ENCODE results near the gene POMT1. TPM values are rescaled to one million over a fixed set of nuclear protein-coding genes. Genes with fewer than 3 reads are reported as not detected.
A peak's percentile ranks its signal among the peaks of the same experiment; 100 is the strongest.

The POMT1 gene
- total and polyA plus RNA-seq, 2 of the 8 experiments (the other 6 are each of a cell fraction or from before 2014, with no cell fraction given), result 22.3 to 33.2 TPM

DNA sequence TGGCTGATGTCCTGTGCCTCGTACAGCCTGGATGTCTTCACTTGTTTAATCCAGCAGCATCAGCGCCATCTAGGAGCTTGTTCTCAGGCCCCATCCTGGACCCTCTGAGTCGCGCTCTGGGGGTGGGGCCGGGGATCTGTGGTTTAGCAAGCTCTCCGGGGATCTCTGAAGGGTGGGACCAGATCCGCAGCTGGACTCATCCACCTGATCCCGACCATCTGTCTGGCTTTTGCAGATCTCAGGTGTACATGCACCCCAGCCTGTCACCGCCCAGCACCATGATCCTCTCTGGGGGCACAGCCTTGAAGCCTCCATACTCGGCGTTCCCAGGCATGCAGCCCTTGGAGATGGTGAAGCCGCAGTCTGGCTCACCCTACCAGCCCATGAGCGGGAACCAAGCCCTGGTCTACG is 15.1 kb upstream of the POMT1 start:
- no peak overlapping the region for H3K14ac ChIP-seq (ENCODE audit: insufficient read length)
- H2AK5ac ChIP-seq (ENCODE audit: low read depth, low read length), result no peak overlapping the region
- no peak overlapping the region for H4K91ac ChIP-seq (replicated peaks; ENCODE audit: insufficient read length, low read length)
- no peak overlapping the region for H2BK120ac ChIP-seq (replicated peaks; ENCODE audit: low read depth, low read length)
- no peak overlapping the region for H3K23ac ChIP-seq (ENCODE audit: insufficient read length)
- H3K36me3 ChIP-seq (ENCODE audit: control insufficient read depth in 2 of 4, insufficient read depth in 4 of 4, low read length in 3 of 4), result peaks cover 78 to 100% (median 97%) of the 10 kb centered on the region in 4 experiments
- H3K56ac ChIP-seq (replicated peaks; ENCODE audit: insufficient read length, low read depth, low read length), result no peak overlapping the region
- POLR2A ChIA-PET (ENCODE audit: partially characterized antibody), result interaction anchor here (1.1 kb wide), 1 partner anchor 12 kb away, joined by 3 read pairs; no protein-coding TSS in a partner anchor
- no peak overlapping the region for H2BK15ac ChIP-seq (ENCODE audit: low read length)
- no peak overlapping the region for H3K18ac ChIP-seq (ENCODE audit: extremely low read depth, low read length)
- no peak overlapping the region for H2BK20ac ChIP-seq (ENCODE audit: low read length)
- H3K27me3 ChIP-seq (replicated peaks in 1 of 4; ENCODE audit: control insufficient read depth in 3 of 4, extremely low read depth in 1 of 4, insufficient read depth in 3 of 4, low read length in 3 of 4), result no peaks in the 10 kb centered on the region
- no peak overlapping the region for H3K4ac ChIP-seq (replicated peaks; ENCODE audit: insufficient read length, low read depth, low read length)
- no peak overlapping the region for H2AFZ ChIP-seq (ENCODE audit: low read length)
- TF ChIP-seq USF2 (IDR thresholded peaks at IDR 0.05; ENCODE audit: low read length), result no peak
- TF ChIP-seq, protein P1, sequence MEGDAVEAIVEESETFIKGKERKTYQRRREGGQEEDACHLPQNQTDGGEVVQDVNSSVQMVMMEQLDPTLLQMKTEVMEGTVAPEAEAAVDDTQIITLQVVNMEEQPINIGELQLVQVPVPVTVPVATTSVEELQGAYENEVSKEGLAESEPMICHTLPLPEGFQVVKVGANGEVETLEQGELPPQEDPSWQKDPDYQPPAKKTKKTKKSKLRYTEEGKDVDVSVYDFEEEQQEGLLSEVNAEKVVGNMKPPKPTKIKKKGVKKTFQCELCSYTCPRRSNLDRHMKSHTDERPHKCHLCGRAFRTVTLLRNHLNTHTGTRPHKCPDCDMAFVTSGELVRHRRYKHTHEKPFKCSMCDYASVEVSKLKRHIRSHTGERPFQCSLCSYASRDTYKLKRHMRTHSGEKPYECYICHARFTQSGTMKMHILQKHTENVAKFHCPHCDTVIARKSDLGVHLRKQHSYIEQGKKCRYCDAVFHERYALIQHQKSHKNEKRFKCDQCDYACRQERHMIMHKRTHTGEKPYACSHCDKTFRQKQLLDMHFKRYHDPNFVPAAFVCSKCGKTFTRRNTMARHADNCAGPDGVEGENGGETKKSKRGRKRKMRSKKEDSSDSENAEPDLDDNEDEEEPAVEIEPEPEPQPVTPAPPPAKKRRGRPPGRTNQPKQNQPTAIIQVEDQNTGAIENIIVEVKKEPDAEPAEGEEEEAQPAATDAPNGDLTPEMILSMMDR (IDR thresholded peaks at IDR 0.05; ENCODE audit: control extremely low read depth in 1 of 3, insufficient read depth in 1 of 3, low read depth in 1 of 3, low read length in 3 of 3), result peak in 1 of 3 experiments; percentile 1; a peak in 1 of 4 replicates
- H3K4me2 ChIP-seq (ENCODE audit: insufficient read depth in 1 of 2, low read depth in 2 of 2, low read length in 2 of 2), result no peak overlapping the region
- CTCF ChIA-PET (ENCODE audit: partially characterized antibody), result interaction anchor here (1.0 to 1.5 kb wide), 6 partner anchors 9 to 138 kb away, joined by 3 to 8 read pairs (median 6); no protein-coding TSS in a partner anchor
- 93% methylated on average over 14 of the region's 14 CpGs; no CpG with 5 or more reads in 1 of the 2 experiments for WGBS, 2 experiments (ENCODE audit: extremely low coverage in 1 of 2, insufficient coverage in 1 of 2, insufficient read length in 1 of 2, insufficient replicate concordance in 2 of 2, low coverage in 1 of 2, low lambda C conversion rate in 2 of 2, missing lambda C conversion rate in 1 of 2)
- no peak overlapping the region for H3K9ac ChIP-seq (replicated peaks in 1 of 4; ENCODE audit: extremely low read depth in 1 of 4, low read depth in 3 of 4, low read length in 3 of 4)
- H3K9me3 ChIP-seq (ENCODE audit: insufficient read depth in 2 of 2, low read depth in 1 of 2, low read length in 1 of 2), result no peaks in the 10 kb centered on the region
- no peak overlapping the region; the same call in 1 of the 2 replicates for H2BK5ac ChIP-seq (ENCODE audit: low read depth, low read length)
- no peak overlapping the region for H4K5ac ChIP-seq (ENCODE audit: insufficient read length, low read depth, low read length)
- no peak overlapping the region for H4K8ac ChIP-seq (ENCODE audit: extremely low read depth, insufficient read depth, low read length)
- no peaks in the 10 kb centered on the region; a peak in 1 of 7 replicates for H3K4me1 ChIP-seq (replicated peaks in 1 of 4; ENCODE audit: control insufficient read depth in 3 of 4, insufficient read depth in 4 of 4, low read length in 3 of 4)
- no peak overlapping the region for H3K27ac ChIP-seq (ENCODE audit: low read depth, low read length)
- no peak overlapping the region for H3K4me3 ChIP-seq (ENCODE audit: extremely low read depth in 1 of 4, insufficient read depth in 2 of 4, low read depth in 3 of 4, low read length in 4 of 4)
- peaks cover 18% of the 10 kb centered on the region in 2 experiments for H4K20me1 ChIP-seq (replicated peaks in 1 of 2; ENCODE audit: control insufficient read depth in 1 of 2, insufficient read depth in 2 of 2, low read length in 2 of 2)
- H3K79me2 ChIP-seq (ENCODE audit: control insufficient read depth in 1 of 2, insufficient read depth in 2 of 2, low read length in 2 of 2), result no peaks in the 10 kb centered on the region; a peak in 1 of 4 replicates
- FAIRE-seq, result no peak
- peaks cover 6% of the 10 kb centered on the region; the same call in 1 of the 2 replicates for H3K79me1 ChIP-seq (ENCODE audit: low read depth, low read length)
- H3K23me2 ChIP-seq (ENCODE audit: low read depth, low read length), result no peaks in the 10 kb centered on the region
- H2BK12ac ChIP-seq (ENCODE audit: low read depth, low read length), result no peak overlapping the region
- DNase-seq (ENCODE audit: low read depth in 1 of 2, low spot score in 2 of 2), result no peak
